ENCODE measurements around the gene PRKCH.

- TF ChIP-seq CTCF (IDR thresholded peaks at IDR 0.05): peak in 1 of 6 experiments; percentile 10
- no peak for TF ChIP-seq POLR2A (IDR thresholded peaks at IDR 0.05)
Measured at GRCh38 chr14:61526405-61527312, 205.3 kb downstream of the PRKCH start.

Data from esophagus squamous epithelium (tissue), 4 donors.